IPS-15b (cell line): Measurements from ENCODE around the gene NOP53.

Source experiments
- H3K27me3 ChIP-seq: one replicate; pipeline ENCODE4 v1.6.1; 2013; ENCODE audit warnings: low read length; ENCODE audit not compliant: control insufficient read depth, insufficient read depth
- H3K36me3 ChIP-seq: one replicate; pipeline ENCODE4 v1.6.1; 2013; ENCODE audit warnings: low read length; ENCODE audit not compliant: control insufficient read depth, insufficient read depth
- H3K4me1 ChIP-seq: one replicate; pipeline ENCODE4 v1.6.1; 2013; ENCODE audit warnings: mild to moderate bottlenecking, low read length; ENCODE audit not compliant: control insufficient read depth, insufficient read depth
- H3K4me3 ChIP-seq: one replicate; pipeline ENCODE4 v1.5.1; 2013; ENCODE audit warnings: low read depth, low read length
- H3K9ac ChIP-seq: one replicate; pipeline ENCODE4 v1.6.1; 2013; ENCODE audit warnings: low read depth, mild to moderate bottlenecking, low read length
- H3K9me3 ChIP-seq: one replicate; pipeline ENCODE4 v1.6.1; 2013; ENCODE audit warnings: mild to moderate bottlenecking, low read length; ENCODE audit not compliant: control insufficient read depth, insufficient read depth

The NOP53 gene

GRCh38 chr19:47806435-47806834 lies 61.1 kb downstream of the NOP53 start:
- Histone ChIP-seq H3K9me3 (no peaks in the 10 kb centered on the region), H3K4me1 (no peaks in the 10 kb centered on the region), H3K27me3 (no peaks in the 10 kb centered on the region), H3K9ac (no peak overlapping the region), H3K4me3 (no peak overlapping the region), H3K36me3 (peaks cover 2% of the 10 kb centered on the region)
